Activated T-cell treated with anti-CD3 and anti-CD28 coated beads, Interleukin-2, amount 50 U/mL, for 1 hour (primary cell): ENCODE results near the gene NLRP6.

Experiments
- DNase-seq: peaks from one replicate; pipeline ENCODE4 v3.0.0-alpha.2; 2020

NLRP6 gene

DNA sequence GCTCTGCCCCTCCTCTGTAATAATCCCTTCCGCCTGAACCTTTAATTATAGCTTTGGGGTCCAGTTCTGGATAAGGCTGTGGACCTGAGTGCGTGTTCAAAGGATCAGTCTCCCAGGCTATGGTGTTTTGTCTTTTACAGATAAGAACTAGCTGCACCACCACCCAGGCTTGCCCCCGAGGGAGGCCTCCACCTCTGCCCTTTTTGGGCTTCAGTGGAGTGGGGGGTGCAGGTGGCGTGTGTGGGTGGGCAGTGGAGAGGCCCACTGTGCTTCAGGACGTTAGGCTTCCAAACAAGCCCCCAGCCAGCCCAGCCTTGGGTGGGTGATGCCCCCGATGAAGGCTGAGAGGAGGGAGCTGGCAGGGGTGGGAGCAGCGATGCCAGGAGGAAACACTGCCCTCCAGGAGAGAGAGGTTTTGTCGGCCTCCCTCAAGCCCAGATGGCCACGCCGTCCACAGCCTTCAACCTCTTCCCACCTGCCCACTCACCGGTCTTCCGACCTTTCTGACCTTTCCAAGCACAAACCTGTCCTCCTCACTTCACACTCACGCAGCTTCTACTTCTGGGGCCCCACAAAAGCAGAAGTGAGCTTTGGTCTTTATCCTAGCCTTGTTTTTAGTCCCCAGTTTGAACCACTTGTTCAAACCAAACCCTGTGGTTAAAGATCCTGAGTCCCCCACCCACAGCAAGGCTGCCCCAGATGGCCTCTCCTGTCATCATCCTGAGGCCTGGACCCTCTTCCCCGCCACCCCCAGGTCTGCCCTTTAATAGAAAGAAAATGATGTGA, 21.1 kb upstream of the NLRP6 start:
- no peak for DNase-seq

DNA sequence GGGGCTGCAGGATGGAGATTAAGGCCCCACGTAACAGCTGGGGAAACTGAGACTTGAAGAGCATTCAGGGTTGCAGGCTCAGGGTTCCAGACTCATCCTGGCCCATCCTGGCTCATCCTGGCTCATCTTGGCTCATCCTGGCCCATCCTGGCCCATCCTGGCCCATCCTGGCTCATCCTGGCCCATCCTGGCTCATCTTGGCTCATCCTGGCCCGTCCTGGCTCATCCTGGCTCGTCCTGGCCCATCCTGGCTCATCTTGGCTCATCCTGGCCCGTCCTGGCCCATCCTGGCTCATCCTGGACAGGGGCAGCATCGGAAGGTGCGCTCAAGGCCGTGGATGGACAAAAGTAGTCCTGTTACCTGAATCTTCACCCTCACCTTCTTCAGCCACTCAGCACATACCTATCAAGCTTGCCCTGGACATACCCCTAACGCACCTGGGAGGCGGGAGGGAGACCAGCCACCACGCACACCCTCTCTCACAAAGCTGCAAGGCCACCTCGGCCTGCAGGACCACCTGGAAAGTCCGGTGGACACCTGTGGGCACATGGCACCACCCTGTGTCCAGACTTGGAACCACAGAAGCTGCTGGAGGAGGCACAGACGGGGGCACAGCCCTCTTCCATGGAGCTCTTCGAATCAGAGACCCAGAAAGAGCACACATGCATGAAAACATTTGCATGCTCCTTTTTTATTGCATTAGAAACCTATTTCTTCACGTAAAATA, 20.3 kb upstream of the NLRP6 start:
- no peak for DNase-seq

DNA sequence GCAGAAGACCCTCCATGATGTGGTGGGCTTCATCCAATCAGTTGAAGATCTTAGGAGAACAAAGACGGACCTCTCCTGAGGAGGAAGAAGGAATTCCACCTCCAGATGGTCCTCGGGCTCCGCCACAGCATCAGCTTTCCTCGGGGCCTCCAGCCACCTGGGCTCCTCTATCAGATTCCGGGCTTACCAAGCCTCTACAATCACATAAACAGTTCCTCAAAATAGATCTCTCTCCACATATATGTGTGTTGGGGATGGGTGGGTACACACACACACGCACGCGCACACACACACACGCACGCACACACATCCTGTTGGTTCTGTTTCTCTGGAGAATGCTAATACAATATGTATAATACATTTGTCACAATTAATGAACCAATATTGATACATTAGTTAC, 18.8 kb upstream of the NLRP6 start:
- DNase-seq = no peak

DNA sequence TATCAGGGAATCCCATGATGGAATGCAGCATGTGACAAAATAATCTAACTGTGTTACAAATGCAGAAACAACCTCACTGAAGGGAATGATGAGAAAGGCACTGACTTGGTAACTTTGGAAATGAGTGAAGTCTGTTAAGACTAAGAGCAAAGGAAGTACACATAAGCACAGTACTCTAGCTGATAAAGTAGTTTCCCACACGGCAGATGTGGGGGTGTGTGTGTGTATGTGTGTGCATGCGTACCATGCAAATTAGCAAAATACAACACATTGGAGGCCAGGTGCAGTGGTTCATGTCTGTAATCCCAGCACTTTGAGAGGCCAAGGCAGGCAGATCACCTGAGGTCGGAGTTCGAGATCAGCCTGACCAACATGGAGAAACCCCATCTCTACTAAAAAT, 16.6 kb upstream of the NLRP6 start:
- DNase-seq = no peak

DNA sequence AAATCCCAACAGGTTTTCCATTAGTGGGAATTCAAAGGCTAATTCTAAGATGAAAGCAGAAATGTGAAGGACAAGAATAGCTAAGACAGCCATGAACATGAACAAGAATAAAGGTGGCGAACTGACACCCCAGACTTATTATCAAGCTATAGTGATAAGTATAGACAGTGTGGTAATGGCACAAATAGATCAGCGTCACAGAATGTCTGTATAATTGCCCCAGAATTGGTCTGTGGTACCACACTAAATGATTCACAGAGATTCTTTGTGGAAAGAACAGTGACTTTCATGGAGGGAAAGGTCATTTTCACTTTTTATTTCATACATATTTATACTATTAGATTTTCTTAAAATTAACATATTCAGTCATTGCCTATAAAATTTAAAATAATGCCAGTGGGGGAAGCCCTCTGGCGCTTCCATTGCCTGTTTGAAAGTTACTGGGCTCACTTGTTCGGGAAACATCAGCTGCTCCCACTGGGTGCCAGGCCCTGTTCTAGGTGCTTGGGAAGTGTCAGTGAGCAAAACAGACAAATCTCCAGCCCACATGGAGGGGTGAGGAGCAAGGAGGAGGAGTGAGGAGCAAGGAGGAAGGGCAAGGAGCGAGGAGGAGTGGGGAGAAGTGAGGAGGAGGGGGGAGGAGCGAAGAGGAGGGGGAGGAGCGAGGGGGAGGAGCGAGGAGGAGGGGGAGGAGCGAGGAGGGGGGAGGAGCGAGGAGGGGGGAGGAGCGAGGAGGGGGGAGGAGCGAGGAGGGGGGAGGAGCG, 11.3 kb upstream of the NLRP6 start:
- peak; percentile 54 for DNase-seq

DNA sequence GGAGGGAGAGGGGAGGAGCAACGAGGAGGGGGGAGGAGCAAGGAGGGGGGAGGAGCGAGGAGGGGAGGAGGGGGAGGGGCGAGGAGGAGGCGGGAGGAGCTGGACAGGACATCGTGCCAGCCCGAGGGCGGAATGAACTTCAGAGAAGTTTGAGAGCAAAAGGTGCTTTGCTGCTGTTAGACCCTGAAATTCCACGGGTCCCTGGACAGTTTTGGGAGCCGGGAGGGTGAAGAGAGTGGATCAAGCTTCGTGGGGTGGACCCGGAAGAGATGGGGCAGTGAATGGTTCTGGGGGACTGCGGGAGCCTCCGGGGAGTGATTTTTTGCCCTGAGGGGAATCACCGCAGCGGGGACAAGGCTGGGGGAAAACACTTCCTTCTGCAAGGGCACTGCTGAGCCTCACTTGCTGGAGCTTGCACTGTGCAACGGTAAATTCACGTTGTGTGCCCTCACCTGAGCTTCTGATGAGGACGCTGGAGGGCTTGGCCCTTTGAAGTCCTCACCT, 10.7 kb upstream of the NLRP6 start:
- DNase-seq = peak; percentile 65

DNA sequence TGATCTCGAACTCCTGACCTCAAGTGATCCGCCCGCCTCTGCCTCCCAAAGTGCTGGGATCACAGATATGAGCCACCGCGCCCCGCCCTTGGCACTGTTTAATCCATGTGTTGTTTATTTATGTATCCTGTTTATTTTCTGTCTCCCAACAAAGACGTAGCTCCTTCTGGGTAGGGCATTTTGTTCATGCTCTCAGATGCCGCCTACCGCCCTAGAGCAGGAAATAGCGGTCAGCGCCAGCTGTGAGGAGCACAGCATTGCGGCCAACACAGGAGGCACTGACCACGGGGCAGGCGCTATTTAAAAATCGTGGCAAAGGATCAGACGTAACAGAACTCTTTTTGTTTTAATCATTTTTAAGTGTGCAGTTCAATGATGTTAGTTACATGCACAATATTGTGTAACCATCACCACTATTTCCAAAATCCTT, 9.5 kb upstream of the NLRP6 start:
- peak; percentile 54 for DNase-seq

DNA sequence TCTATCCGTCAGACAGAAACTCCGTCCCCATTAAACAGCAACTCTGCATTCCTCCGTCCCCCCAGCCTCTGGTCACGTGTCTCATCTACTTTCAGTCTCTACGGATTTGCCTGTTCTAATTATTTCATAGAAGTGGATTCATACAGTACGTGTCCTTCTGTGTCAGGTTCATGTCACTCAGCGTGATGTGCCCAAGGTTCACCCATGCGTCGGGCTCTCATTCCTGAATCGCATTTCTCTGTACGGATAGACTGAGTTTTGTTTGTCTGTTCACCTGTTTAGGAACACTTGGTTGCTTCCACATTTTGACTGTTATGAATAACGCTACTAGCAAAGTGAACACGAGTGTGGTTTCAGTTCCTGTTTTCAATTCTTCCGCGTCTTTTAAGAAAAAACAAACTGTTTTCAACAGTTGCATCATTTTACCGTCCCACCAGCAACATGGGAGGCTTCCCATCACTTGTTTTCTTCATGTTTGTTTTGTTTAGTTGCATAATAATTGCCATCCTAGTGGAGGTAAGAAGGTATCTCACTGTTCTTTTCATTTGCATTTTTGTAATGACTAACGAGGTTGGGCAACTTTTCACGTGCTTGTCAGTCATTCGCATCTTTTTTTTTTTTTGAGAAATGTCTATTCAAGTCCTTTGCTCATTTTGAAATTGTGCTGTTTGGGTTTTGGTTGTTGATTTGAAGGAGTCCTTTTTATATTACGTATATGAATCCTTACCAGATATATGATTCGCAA, 8.9 kb upstream of the NLRP6 start:
- DNase-seq = peak; percentile 63

DNA sequence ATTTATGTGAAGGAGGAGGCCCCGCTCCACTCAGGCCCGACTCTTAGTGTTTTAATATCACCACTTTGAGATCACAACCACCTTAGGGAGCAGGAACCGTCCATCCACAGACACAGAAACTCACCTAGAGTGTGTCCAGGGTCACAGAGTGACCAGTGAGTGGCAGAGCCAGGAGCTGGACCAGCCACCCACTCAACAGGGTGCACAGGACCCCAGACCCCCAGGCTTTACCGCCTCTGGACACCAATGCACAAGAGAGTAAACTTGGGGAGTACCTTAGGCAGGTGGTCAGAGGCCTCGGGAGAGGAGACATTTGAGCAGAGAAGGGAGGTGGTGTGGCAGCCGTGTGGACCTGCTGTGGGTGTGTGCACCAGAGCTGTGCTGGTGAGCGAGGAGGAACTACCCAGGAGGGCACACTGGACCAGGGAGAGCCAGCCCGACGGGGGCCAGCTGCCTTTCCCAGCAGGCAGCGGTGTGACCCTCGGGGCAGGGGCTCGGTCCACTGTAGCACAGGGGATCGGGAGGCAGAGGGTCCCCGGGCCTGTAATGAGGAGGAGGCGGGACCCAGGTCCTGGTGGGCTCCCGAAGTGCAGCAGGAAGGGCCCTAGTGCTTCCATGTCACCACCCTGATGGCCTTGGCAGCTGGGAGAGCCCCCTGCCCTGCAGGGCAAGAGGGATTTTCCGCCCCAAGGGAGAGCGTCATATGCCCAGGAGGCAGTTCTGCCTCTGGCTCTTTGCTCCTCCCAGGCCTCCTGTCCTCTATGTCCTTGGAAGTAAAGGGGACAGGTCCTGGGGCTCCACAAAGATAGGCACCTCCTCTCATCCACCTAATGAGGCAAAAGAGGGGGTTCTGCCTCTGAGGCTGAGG, 7.5 kb upstream of the NLRP6 start:
- no peak for DNase-seq

DNA sequence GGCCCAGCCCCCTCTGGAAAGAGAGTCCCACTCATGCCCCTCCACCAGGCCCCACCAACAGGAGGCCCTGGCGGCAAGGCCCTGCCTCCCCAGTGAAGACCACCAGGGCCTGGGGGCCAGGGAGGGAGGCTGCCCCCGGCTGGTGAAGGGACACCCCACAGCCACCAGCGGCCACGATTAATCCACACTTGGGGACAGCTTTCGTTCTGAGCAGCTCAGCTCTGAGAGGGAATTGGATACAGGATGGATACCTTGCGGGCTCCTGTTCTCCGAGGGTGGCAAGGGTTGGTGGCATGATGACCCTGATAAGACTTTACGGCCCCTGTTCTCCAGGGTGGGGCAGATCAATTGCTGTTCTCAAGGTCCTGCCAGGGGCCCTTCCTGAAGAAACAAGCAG, 6.9 kb upstream of the NLRP6 start:
- DNase-seq = no peak

DNA sequence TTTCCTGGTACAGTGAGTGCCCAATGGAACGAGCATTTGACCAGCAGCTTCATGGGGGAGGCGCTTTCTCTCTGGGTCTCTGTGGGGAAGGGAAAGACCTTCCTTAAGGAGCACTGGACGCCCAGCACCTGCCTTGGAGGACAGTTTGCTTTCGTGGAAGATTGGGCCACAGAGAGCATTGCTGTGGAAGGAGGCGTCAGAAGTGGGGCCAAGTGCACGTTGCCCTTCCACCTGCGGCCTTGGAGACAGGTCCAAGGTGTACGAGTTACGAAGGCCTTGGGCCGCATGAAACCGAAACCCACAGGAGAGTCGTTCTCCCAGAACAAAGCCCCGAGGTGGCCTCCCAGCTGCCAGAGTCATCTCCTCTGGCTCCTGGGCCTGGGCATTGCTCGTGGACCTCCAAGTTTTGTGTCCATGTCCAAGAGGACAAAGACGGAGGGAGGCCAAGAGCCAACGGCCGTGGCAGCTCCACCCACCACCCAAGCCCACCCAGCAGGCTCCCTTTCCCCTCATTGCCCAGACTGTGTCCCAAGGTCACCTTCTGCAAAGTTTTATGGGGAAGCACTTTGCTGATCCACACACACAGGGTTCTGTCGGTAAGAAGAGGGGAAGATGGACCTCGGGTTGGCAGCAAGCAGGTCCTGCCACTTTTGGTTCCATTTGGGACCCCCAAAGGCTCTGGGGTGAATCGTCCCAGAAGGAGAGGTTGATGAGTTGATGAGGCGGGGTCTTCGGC, 5.8 kb upstream of the NLRP6 start:
- DNase-seq = no peak

DNA sequence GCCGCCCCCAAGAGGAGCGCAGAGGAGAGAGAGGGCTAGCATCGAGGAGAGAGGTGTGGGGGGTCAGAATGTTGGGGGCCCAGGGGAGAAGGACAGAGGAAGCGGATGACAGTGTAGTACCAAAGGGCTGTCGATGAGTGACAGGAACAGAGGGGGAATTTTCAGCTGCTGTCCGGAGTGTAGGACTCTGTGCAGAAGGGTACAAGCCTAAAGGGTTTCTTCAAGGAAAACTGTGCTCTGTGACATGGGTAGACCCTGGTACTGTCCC, 5.3 kb upstream of the NLRP6 start:
- DNase-seq = no peak

DNA sequence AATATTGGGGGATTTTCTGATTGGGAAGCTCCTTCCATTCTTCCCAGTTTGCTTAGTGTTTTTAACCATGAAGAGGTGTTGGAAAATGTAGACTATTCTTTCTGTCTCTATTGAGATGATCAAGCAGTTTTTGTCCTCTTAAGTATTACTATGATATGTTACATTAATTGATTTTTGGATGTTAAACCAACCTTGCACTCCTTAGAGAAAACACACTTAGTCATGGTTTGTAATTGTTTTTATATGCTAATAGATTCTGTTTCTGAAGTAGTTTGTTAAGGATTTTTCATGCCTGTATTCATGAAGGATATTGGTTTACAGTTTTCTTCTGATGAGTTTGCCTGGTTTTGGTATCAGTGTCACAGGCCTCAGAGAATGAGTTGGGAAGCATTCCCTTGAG, 2.0 kb upstream of the NLRP6 start:
- no peak for DNase-seq

DNA sequence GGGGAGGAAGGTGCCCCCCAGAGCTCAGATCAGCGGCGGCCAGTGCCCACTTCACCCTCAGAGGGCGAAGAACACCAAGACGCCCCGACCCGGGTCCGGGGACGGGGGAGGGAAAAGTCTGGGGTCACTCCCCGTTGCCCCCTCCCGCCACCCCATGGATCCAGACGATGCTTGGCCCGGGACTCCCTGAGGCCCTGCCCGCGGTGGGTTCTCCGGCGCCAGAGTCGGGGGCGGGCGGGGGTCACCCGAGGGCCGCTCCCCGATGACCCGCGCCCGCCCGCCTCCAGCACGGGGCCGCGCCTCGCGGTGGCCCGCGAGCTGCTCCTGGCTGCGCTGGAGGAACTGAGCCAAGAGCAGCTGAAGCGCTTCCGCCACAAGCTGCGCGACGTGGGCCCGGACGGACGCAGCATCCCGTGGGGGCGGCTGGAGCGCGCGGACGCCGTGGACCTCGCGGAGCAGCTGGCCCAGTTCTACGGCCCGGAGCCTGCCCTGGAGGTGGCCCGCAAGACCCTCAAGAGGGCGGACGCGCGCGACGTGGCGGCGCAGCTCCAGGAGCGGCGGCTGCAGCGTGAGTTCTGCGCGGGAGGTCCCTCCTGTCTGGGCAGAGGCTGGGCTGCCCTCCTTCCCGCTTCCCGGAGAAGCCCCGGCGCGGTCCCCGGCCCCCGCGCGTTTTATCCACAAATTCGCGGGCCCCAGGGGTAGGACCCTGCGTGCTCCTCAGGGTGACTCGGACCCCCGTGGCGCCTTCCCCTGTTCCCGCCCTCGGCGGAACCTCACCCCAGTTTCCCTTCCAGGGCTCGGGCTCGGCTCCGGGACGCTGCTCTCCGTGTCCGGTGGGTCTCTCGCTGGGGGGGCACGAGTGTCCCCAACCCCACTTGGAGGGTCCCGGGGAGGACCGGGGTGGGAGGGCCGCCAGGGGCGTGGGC, 1.1 kb downstream of the NLRP6 start:
- peak; percentile 48 for DNase-seq

DNA sequence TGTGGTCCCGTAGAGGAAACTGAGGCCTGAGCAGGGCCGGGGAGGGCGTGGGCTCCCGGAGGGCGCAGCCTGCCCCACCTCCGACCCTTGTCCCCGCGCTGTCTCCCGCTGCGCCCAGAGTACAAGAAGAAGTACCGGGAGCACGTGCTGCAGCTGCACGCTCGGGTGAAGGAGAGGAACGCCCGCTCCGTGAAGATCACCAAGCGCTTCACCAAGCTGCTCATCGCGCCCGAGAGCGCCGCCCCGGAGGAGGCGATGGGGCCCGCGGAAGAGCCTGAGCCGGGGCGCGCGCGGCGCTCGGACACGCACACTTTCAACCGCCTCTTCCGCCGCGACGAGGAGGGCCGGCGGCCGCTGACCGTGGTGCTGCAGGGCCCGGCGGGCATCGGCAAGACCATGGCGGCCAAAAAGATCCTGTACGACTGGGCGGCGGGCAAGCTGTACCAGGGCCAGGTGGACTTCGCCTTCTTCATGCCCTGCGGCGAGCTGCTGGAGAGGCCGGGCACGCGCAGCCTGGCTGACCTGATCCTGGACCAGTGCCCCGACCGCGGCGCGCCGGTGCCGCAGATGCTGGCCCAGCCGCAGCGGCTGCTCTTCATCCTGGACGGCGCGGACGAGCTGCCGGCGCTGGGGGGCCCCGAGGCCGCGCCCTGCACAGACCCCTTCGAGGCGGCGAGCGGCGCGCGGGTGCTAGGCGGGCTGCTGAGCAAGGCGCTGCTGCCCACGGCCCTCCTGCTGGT, 1.9 kb downstream of the NLRP6 start:
- DNase-seq = peak; percentile 64

DNA sequence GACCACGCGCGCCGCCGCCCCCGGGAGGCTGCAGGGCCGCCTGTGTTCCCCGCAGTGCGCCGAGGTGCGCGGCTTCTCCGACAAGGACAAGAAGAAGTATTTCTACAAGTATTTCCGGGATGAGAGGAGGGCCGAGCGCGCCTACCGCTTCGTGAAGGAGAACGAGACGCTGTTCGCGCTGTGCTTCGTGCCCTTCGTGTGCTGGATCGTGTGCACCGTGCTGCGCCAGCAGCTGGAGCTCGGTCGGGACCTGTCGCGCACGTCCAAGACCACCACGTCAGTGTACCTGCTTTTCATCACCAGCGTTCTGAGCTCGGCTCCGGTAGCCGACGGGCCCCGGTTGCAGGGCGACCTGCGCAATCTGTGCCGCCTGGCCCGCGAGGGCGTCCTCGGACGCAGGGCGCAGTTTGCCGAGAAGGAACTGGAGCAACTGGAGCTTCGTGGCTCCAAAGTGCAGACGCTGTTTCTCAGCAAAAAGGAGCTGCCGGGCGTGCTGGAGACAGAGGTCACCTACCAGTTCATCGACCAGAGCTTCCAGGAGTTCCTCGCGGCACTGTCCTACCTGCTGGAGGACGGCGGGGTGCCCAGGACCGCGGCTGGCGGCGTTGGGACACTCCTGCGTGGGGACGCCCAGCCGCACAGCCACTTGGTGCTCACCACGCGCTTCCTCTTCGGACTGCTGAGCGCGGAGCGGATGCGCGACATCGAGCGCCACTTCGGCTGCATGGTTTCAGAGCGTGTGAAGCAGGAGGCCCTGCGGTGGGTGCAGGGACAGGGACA, 2.7 kb downstream of the NLRP6 start:
- peak; percentile 63 for DNase-seq

DNA sequence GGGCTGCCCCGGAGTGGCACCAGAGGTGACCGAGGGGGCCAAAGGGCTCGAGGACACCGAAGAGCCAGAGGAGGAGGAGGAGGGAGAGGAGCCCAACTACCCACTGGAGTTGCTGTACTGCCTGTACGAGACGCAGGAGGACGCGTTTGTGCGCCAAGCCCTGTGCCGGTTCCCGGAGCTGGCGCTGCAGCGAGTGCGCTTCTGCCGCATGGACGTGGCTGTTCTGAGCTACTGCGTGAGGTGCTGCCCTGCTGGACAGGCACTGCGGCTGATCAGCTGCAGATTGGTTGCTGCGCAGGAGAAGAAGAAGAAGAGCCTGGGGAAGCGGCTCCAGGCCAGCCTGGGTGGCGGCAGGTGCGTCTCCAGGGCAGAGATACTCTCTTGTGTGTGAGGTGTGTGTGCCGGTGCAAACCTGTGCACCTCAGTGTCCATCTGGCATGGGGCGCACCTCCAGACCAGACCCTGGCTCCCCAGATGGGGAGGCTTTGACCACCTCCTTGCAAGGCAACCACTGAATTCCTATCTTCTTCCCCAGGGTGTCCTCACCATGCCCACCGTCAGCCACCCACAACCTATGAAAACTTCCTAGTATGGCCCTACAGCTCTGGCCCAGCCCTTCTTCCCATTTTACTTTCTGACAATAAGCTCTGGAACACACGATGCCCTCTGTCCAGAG, 3.4 kb downstream of the NLRP6 start:
- DNase-seq = no peak

DNA sequence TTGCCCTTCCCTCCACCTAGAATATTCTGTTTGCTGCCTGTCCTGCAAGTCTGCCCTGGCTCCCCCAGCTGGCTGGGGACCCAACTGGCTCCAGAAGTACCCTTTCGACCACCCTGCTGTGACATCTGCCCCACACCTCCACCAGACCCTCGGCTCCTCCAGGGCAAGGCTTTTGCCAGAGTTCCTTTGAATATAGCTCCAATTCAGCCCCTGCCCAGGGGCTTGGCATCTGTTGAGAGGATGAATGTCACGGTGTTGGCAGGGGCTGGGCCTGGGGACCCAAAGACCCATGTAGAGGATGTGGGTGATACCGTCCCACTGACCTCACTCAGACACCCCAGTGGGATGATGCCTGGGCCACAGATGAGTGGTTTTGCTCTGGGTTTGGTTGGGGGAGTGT, 4.0 kb downstream of the NLRP6 start:
- DNase-seq = no peak
